Left ventricle myocardium inferior (tissue), 1 donor: ENCODE measurements around the gene TRAPPC6A. TPM values are rescaled to one million over a fixed set of nuclear protein-coding genes. Genes with fewer than 3 reads are reported as not detected.

ENCODE experiments used
- DNase-seq: peaks from one replicate; pipeline ENCODE4 v3.0.0-alpha.2; 2020
- H3K27ac ChIP-seq: fragments of 200-600 bp; replicated peaks from 2 replicates; pipeline ENCODE4 v1.8.0; 2021
- H3K27me3 ChIP-seq: fragments of 200-600 bp; 2 replicates; pipeline ENCODE4 v1.8.0; 2021; ENCODE audit warnings: low read depth
- H3K36me3 ChIP-seq: fragments of 200-600 bp; 2 replicates; pipeline ENCODE4 v1.8.0; 2021
- H3K4me1 ChIP-seq: fragments of 200-600 bp; 2 replicates; pipeline ENCODE4 v1.8.0; 2021
- H3K4me3 ChIP-seq: fragments of 200-600 bp; 2 replicates; pipeline ENCODE4 v1.8.0; 2021; ENCODE audit warnings: mild to moderate bottlenecking, moderate library complexity
- H3K9me3 ChIP-seq: fragments of 200-600 bp; replicated peaks from 2 replicates; pipeline ENCODE4 v1.8.0; 2021
- CTCF ChIP-seq: fragments of 200-600 bp; IDR thresholded peaks from 2 replicates; pipeline ENCODE4 v1.8.0; 2021; ENCODE audit warnings: antibody characterized with exemption, mild to moderate bottlenecking, borderline replicate concordance
- intact Hi-C: fragments of 100-400 bp; cut with micrococcal nuclease; formaldehyde crosslinking; loops from one replicate; pipeline ENCODE4 v1.11.0; 2022
- total RNA-seq: library from RNA; stranded (reverse); fragmentation: NEBNext Ultra II Directional; extraction: Animal tissue kit (Norgen Biotek cat#: 25700); gene quantifications from one replicate; pipeline ENCODE4 v1.2.1, GENCODE V29; 2021
- donor health status: DM: no; HTN: yes; CAD: no; lungs with severe emphysema.

Gene TRAPPC6A
- total RNA-seq, 1 donor from 2014 or later: 15.8 TPM

- peak overlapping the region; percentile 72 for H3K27ac ChIP-seq
- DNase-seq: peak; percentile 29
- intact Hi-C loops: no loop called here
Observed at GRCh38 chr19:45166723-45167252, 11.2 kb downstream of the TRAPPC6A start.

GRCh38 chr19:45164577-45165335 is 13.3 kb downstream of the TRAPPC6A start:
- Histone ChIP-seq H3K9me3 (no peaks in the 10 kb centered on the region), H3K27ac (peak overlapping the region; percentile 37), H3K4me1 (peaks cover 35% of the 10 kb centered on the region), H3K36me3 (no peaks in the 10 kb centered on the region), H3K4me3 (peak overlapping the region; percentile 25), H3K27me3 (peaks cover 28% of the 10 kb centered on the region)
- DNase-seq: peak; percentile 45
- intact Hi-C loops: no loop called here
- no peak for TF ChIP-seq CTCF

More at GRCh38 chr19:45166723-45167252, 11.2 kb downstream of the TRAPPC6A start:
- no peaks in the 10 kb centered on the region for H3K36me3 ChIP-seq
- H3K27me3 ChIP-seq: peaks cover 8% of the 10 kb centered on the region
- peaks cover 45% of the 10 kb centered on the region for H3K4me1 ChIP-seq
- H3K4me3 ChIP-seq: peak overlapping the region; percentile 19
- no peaks in the 10 kb centered on the region for H3K9me3 ChIP-seq
- TF ChIP-seq CTCF: no peak

- intact Hi-C loops: no loop called here
- peak overlapping the region; percentile 37 for H3K27ac ChIP-seq
Observed at GRCh38 chr19:45163751-45164460, 14.1 kb downstream of the TRAPPC6A start.

GRCh38 chr19:45163156-45163555 is 14.9 kb downstream of the TRAPPC6A start:
- TF ChIP-seq CTCF: no peak
- H3K4me3 ChIP-seq: no peak overlapping the region
- H3K4me1 ChIP-seq: peaks cover 35% of the 10 kb centered on the region
- no peak for DNase-seq
- intact Hi-C loops: no loop called here
- no peaks in the 10 kb centered on the region for H3K9me3 ChIP-seq
- no peak overlapping the region for H3K27ac ChIP-seq
- H3K36me3 ChIP-seq: no peaks in the 10 kb centered on the region
- peaks cover 44% of the 10 kb centered on the region for H3K27me3 ChIP-seq

More at GRCh38 chr19:45163751-45164460, 14.1 kb downstream of the TRAPPC6A start:
- Histone ChIP-seq H3K4me1 (peaks cover 35% of the 10 kb centered on the region), H3K27me3 (peaks cover 37% of the 10 kb centered on the region), H3K9me3 (no peaks in the 10 kb centered on the region), H3K4me3 (peak overlapping the region; percentile 25), H3K36me3 (no peaks in the 10 kb centered on the region)
- no peak for DNase-seq
- TF ChIP-seq CTCF: no peak

GRCh38 chr19:45162608-45163143 is 15.4 kb downstream of the TRAPPC6A start:
- no peak for DNase-seq
- intact Hi-C loops: no loop called here
- no peak overlapping the region for H3K4me3 ChIP-seq
- no peaks in the 10 kb centered on the region for H3K36me3 ChIP-seq
- no peak for TF ChIP-seq CTCF
- no peaks in the 10 kb centered on the region for H3K9me3 ChIP-seq
- peaks cover 35% of the 10 kb centered on the region for H3K4me1 ChIP-seq
- H3K27me3 ChIP-seq: peaks cover 49% of the 10 kb centered on the region
- no peak overlapping the region for H3K27ac ChIP-seq
